Mucosa of gallbladder (tissue), 1 donor: Measurements from ENCODE around the gene PHACTR3. TPM values are rescaled to one million over a fixed set of nuclear protein-coding genes. Genes with fewer than 3 reads are reported as not detected.

Experiments used
- DNase-seq: peaks from one replicate; pipeline ENCODE4 v3.0.0-alpha.2; 2020; ENCODE audit warnings: low spot score
- total RNA-seq: library from RNA; stranded (reverse); gene quantifications from one replicate; pipeline ENCODE4 v1.2.1, GENCODE V29; 2021
- donor health status: DM: no; HTN: no; CAD: no.

PHACTR3 gene
- total RNA-seq, 1 donor from 2014 or later: 6.9 TPM

DNA sequence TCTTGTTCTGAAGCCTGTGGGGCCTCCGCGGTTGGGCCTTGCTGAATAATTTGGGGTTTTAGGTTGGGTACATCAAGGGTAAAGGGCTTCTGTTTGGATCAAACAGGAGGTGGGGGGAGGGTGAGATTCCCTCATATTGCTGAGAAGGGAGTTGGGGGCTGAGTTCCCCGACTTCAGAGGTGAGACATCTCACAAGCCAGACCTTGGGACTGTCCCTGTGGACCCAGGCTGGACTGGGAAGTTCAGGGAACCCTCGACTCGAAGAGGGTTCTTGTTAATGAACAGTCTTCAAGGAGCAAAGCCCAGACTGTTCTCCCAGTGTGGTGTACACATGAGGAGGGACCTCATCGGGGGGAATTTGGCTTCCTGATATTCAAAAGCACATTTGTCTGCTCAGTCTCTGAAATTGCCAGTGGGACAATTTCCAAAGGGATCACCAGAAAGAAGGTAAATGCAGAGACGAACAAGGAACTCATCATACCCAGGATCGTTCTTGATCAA lies 210.6 kb downstream of the PHACTR3 start:
- DNase-seq: peak; percentile 5

DNA sequence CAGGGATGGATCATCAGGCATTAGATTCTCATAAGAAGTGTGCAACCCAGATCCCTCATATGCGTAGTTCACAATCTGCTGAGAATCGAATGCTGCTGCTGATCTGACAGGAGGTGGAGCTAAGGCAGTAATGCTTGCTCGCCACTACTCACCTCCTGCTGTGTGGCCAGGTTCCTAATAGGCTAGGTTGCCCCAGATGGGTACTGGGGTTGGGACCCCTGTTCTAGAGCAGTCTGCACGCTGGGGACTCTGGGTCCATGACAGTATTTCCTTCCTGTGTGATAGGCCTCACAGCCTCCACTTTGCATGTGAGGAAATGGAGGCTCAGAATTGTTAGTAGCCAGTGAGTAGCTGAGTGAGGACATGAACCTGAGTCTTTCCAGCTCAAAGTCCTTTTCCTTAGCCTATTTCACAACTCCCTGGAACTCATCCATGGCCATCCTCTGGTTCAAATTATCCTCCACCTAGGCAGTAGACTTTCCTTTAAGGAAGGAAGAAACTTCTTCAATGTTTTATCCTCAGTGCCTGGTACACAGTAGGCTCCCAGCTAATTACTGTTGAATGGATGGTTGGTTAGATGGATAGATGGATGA lies 211.9 kb downstream of the PHACTR3 start:
- peak; percentile 24 for DNase-seq

DNA sequence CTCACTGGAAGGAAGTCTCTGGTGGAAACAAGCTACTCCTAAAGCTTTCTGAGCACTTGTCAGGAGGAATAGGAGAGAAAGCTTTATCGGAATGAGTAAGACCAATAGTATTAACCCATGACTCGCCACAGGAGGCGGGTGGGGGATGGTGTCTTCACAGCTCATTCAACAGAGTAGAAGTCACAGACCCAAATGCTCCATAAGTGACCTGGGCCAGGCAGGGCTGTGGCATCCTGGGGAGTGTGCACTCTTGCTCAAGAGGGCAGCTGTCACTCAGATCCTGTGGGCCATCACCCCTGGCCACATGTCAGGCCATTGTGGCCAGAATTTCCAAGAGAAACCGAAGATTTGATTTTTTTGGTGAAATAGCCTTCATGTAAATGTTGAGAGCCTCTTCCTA lies 213.1 kb downstream of the PHACTR3 start:
- peak; percentile 7 for DNase-seq

DNA sequence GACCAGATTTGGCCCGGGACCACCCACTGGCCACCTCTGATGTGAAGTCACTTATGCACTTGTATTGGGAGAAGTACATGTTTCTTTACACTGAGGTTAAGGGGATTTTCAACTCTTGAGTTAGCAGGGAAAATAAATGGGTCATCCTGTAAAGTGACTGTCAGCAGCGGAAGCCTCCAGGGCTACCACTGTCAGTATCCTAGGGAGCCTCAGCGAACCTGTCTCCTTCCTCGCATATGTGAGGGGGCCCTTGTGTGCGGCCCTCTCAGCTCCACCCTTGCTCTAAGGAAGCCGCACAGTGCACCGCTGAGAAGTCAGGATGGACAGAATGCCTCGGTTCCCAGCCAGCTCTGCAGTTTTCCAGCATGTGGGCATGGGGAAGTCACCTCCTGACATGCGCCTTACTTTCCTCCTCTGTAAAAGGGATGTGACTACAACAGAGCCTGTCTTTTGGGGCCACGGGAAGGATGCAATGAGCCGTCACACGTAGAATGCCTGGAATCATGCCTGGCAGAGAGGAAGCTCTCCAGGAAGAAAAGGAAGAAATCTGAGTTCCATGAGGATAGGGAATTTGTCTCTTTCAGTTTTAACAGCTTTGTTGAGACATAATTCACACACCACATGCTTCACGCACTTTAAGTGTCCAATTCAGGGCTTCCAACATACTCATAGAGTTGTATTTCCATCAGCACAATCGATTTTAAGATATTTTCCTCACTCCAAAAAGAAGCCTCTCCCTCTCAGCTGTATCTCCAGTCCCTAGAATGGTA lies 213.7 kb downstream of the PHACTR3 start:
- DNase-seq: peak; percentile 2

DNA sequence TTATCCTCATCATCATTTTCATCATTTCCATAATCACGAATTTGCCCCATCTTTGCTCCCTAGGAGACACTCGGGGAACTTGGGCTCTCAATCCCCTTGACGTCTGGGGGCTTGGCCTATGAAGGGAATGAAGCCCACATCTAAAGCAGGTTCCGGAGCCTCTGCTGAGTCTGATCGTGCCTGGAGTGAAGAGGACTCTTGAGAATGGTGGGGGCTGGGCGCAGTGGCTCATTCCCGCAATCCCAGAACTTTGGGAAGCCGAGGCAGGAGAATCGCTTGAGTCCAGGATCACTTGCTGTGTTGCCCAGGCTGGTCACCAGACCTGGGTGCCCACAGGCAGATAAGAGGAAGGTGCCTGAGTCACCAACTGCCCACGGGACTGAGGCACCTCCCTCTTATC lies 214.6 kb downstream of the PHACTR3 start:
- peak; percentile 5 for DNase-seq

DNA sequence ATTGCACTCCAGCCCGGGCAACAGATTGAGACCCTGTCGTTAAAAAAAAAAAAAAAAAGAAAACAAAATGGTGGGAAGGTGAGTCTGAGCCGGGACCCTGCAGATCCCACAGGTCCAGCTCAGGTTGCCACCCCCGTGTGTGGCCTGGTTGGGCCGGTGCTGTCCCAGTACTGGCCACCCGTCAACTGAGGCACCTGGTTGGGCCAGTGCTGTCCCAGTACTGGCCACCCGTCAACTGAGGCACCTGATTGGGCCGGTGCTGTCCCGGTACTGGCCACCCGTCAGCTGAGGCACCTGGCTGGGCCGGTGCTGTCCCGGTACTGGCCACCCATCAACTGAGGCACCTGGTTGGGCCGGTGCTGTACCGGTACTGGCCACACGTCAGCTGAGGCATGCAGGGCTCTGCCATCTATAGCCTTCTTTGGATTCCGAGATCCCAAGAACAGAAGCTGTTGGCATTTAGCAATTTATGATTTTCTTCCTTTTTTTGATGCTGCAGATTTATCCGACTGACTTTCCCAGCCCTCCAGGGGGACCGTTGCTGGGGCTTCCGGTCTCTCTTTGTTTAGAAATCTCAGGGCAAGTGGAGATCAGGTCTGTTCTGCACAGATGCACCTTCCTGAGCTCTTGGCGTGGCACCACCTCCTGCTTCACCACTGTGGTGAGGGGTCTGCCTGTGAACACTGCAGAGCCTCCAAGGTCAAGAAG lies 215.3 kb downstream of the PHACTR3 start:
- peak; percentile 6 for DNase-seq

DNA sequence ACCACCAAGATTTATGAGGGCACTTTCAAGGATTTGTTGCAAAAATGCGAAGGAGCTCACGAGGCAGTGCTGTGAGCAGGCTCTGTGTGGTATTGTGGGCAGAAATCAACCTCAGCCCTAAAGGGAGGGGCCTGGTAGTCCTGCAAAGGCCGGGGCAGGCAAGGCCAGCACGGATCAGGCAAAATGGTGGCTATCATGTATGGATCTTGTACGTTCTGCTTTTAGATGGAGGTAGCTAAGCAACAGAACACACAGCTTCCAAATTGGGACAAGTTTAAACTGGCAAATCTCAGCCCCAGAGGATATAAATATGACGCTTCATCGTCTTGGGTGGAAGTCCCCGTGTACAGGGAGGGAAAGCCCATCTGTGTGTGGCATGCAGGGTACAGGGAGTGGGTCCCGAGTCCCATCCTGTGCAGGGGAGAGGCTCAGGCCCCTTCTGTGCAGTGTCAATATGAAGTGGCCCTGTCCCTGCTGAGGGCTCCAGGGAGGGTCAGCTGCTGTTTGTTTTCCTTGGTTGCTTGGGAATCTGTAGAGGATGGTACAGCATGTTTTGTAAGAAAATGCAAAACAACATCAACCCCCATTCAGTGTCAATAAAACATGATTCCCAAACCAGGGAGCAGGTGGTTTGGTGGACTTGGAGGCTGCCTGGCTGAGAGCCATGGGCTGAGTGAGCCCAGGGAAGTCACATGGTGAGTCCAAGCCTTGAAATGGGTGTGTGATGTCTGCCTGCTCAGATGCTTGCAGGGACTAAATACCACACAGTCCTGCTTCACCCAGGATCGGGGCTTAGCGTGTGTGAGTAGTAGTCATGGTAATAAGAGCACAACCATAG lies 216.1 kb downstream of the PHACTR3 start:
- DNase-seq: peak; percentile 20

DNA sequence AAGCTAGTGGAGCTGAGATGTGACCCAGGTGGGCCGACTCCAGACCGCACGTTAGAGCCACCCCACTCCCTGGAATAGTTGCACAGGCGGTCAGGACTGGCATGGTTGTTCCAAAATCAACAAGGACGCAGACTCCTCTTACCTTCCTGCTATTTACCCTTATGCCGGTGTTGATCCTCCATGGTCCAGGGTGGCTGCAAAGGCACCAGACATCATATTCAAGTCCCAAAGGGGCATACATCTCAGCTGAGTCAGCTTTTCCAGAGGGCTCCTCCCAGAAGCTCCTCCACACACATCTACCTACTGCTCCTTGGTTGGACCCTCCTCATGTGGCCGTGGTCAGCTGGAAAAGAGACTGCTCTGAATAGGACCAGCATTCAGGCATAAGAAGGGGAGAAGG lies 216.9 kb downstream of the PHACTR3 start:
- peak; percentile 4 for DNase-seq

DNA sequence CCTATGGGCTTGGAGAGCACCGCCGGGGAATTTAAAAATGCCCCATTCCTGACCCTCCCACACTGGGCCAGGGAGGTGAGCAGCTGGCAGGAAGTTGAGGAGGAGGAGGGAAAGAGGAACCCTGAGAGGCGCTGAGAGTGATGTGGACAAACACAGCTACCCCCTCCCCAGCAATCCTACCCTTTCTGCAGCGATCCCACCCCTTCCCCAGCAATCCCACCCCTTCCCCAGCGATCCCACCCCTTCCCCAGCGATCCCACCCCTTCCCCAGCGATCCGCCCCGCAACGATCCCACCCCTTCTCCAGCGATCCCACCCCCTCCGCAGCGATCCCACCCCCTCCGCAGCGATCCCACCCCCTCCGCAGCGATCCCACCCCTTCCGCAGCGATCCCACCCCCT lies 217.4 kb downstream of the PHACTR3 start:
- no peak for DNase-seq

DNA sequence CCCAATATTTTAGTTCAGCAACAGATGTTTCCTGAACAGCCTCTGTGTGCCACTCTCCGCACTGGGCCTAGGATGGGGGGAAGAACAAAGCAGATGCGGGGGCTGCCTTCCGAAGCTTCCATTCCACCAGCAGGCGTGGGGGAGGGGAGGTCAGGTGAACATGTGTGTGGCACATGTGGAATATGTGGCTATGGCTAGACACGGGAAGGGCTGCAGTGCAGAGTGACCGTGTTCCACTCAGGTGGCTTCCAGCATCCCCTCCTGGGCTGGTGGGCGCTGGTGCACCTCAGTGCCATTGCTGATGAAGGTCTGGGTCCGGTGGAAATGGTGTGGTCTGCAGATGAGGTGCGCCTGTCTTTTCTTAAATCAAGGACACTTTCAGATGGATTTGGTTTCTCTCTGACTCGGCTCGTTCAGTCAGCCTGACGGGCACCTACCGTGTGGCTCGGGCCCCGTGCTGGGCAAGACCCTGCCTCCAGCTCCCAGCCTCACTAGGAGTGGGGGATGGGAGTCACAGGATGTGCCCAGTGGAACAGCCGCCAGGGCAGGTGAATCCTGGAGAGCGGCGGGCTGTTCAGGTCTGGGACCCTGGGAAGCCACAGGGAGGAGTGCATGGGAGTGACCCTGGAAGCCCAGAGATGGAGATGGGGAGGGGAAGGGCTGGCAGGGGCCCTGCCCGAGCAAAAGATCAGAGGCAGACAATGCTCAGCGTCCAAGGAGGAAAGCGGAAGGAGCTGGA lies 218.1 kb downstream of the PHACTR3 start:
- DNase-seq: peak; percentile 8

DNA sequence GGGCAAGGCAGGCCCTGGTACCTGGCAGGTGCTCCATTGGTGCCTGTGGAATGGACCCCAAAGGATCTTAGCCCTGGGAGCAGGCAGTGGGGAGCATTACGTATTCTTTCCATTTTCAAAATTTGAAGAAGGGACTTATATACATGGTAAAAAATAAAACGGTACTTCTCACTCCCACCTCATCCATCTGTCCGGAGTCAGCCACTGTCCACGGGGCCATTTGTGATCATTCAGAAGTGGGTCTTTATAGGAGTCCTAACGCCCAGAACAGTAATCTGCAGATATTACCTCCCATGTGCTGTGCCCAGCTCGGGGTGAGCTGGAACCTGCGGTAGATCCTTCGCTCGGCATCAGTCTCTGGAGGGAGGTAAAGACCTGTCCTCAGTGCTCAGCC lies 218.7 kb downstream of the PHACTR3 start:
- DNase-seq: peak; percentile 5

DNA sequence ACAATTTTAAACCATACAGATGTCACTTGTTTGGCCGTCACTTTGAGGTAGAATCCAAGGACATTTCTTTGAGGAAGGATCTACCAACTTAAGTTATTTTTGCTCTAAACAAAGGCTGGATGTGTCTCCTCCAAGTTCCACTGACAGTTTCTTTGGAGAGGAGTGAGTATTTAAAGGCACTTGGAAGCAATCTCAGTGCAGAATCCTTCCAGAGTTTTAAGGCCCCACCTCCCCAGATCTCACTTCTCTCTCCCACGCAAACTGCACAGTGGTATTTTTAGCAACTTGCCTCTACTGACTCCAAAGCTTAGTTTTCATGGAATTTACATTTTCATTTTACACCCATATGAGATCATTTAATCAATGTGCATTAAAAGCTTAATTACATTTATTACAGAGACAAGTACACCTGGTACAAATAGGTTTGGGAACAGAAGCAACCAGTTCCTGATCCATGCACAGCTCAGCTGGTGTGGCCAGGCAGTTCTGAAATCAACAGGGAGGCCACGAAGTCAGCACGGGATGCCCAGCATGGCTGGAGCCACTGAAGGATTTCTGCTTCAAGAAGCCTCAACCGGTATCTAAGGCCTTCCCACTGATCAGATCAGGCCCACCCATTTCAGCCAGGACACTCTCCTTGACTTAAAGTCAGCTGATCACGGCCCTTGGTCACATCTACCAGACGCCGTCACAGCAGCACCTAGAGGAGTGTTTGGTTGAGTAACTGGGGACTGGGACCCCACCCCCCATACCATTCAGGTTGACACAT lies 219.3 kb downstream of the PHACTR3 start:
- peak; percentile 6 for DNase-seq

DNA sequence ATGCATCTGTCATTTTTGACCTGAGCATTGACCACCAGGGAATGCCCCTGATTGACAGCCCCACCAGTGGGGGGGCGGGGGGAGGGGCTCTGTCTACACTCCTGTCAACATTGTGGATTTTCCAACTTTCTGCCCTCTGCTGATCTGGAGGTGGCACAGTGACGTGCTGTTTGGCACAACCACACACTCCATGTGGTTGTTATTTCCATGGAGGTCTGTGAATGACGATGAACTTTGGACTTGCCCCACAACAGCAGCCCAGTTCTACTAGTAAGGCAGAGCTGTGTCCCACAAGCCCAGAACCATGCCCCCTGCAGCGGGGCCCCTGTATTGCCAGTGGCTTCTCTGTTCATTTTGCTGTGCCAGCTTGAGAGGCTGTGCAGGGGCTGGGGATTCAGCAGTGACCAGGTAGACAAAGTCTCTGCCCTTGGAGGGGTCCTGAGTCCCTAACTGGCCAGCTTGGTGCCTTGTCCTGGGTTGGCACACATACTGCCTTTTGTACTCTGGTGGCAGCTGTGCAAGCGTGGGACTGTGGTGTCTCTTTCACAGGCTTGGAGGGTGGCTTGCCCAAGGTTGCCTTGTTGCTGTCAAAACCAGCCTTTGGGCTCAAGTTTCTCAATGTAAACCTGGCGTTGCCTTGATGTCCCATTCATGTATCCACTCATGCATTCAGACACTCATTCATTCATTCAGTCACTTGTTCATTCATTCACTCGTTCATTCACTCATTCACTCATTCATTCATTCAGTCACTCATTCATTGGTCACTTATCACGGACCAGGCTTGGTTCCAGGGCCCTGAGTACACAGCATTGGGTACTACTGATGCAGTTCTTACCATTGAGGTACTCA lies 220.6 kb downstream of the PHACTR3 start:
- DNase-seq: peak; percentile 10

DNA sequence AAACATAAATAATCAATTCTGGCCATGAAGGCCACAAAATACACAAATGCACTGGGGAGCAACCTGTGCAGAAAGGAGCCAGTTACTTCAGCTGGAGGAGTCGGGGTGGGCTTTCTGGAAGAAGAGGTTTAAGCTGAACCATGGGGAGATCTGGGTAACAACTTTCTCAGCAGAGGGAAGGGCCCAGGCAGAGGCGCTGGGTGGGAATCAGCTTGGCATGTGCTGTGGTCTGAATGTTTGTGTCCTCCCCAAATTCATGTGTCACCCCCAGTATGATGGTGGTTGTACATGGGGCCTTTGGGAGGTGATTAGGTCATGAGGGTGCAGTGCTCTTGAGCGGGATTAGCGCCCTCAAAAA lies 221.2 kb downstream of the PHACTR3 start:
- DNase-seq: no peak

DNA sequence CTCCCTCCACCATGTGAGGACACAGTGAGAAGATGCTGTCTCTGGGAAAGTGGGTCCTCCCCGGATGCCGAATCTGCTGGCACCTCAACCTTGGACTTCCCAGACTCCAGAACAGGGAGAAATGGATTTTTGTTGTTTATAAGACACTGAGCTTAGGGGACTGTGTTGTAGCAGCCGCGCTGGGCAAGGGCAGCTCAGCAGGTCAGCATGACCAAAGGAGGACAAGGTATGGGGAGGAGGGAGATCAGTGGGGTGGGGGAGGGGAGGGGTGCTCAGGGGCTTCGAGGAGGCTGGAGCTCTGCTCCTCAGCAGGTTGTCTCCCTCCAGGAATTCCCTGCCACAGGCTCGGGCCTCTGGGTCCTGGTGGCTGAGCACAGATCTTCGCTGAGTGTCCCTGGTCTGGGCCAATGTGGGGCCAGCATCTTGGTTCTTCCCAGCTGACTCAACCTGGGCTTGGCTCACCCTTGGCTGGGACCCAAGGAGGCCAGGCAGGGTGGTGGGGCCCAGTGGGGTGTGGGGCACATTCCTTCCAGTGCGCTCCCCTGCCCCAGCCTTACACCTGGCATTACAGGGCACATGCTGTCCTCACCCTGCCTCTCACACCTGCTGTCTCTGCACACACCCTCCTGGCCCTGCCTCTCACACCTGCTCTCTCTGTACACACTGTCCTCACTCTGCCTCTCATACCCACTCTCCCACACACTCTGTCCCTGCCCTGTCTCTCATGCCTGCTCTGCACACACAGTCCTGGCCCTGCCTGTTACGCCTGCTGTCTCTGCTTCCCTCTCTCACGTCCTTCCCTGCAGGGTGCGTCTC lies 221.8 kb downstream of the PHACTR3 start:
- DNase-seq: peak; percentile 89

DNA sequence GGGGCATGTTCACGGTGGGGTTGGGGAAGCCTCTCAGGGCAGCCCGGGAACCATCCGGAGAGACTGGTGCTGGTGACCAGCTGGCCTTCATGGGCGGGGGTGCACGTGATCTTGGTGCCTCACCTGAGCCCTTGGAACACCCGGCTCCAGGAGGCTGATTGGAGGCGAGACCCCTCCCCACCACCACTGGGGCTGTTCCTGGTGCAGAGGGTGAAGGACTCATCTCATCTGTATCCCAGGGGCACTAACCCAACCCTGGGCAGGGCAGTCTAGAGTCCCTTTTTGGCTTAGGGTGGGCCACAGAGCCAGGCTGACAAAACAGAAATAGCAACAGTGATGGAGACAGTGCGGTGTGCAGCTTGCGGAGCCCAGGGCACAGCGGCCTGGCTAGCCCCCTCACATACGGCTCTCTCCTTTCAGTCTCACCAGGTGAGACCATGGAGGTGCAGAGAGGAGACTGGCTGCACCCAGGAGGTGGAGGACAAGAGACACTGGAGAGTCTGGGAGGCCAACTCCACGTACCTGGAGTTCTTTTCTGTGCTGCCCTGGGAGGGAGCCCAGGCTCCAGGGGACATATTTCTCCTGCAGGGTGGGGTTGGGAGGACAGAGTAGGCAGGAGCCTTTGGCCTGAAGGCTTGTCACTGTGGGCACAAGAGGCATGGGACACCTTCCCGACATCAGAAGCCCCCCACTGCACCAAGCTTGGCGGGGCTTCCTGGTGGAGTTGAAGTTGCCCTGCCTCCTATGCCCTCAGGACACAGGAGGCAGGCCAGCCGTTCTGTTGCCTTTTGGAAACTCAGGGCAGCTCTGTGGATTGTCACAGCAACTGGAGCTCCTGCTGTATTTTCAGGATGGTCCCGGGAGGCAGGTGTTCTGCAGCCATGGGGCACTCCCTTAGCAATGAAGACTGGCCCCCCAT lies 223.1 kb downstream of the PHACTR3 start:
- peak; percentile 9 for DNase-seq
